ENCODE results near the gene LRP1. TPM values are rescaled to one million over a fixed set of nuclear protein-coding genes. Genes with fewer than 3 reads are reported as not detected.
A peak's percentile ranks its signal among the peaks of the same experiment; 100 is the strongest.

Gene LRP1
- polyA plus RNA-seq, 1 donor (not counting 4 experiments of a cell fraction or from before 2014, with no cell fraction given): 4.9 TPM

- Histone ChIP-seq H3K4me2 (ENCODE audit: control insufficient read depth, extremely low read depth, insufficient read depth, low read depth, low read length) (no peak overlapping the region), H3K79me2 (ENCODE audit: control insufficient read depth, insufficient read depth, low read length) (no peaks in the 10 kb centered on the region), H3K9ac (ENCODE audit: control insufficient read depth, extremely low read depth, insufficient read depth, low read length) (no peak overlapping the region), H3K9me3 (ENCODE audit: control insufficient read depth, low read depth, low read length) (no peaks in the 10 kb centered on the region), H2AFZ (ENCODE audit: control insufficient read depth, low read length) (no peak overlapping the region), H4K20me1 (ENCODE audit: control insufficient read depth, extremely low read depth, insufficient read depth, low read length) (no peaks in the 10 kb centered on the region), H3K27ac (ENCODE audit: control insufficient read depth, insufficient read depth, low read length) (no peak overlapping the region), H3K4me1 (ENCODE audit: control insufficient read depth, extremely low read depth, insufficient read depth, low read length) (peaks cover 25% of the 10 kb centered on the region), H3K4me3 (ENCODE audit: control insufficient read depth in 2 of 3, extremely low read depth in 1 of 3, insufficient read depth in 2 of 3, low read depth in 1 of 3, low read length in 3 of 3) (no peak overlapping the region), H3K27me3 (ENCODE audit: control insufficient read depth, extremely low read depth, insufficient read depth, low read length) (peaks cover 27% of the 10 kb centered on the region), H3K9me1 (ENCODE audit: control insufficient read depth, extremely low read depth, insufficient read depth, low read length) (no peaks in the 10 kb centered on the region), H3K36me3 (ENCODE audit: control insufficient read depth in 2 of 2, extremely low read depth in 1 of 2, insufficient read depth in 2 of 2, low read length in 2 of 2) (peaks cover 0 to 7% of the 10 kb centered on the region in 2 experiments)
- FAIRE-seq: no peak
- DNase-seq (ENCODE audit: low read depth, low spot score): no peak
- TF ChIP-seq EZH2 (IDR thresholded peaks at IDR 0.05; ENCODE audit: low read length): no peak
- no peak for TF ChIP-seq CTCF (optimal IDR thresholded peaks at IDR 0.05 in 1 of 3, IDR thresholded peaks at IDR 0.05 in 1 of 3, conservative IDR thresholded peaks at IDR 0.05 in 1 of 3; ENCODE audit: extremely low read depth in 1 of 3, insufficient read depth in 2 of 3, low read length in 3 of 3)
- dilution Hi-C loops (cut with MboI; ENCODE audit: extremely low pct_ligation_motif_present, low sequenced_read_pairs): no loop called here
Measured at GRCh38 chr12:57212701-57213057, 84.4 kb downstream of the LRP1 start.

GRCh38 chr12:57213058-57213715, 84.9 kb downstream of the LRP1 start:
- FAIRE-seq (peak; percentile 81), DNase-seq (ENCODE audit: low read depth, low spot score) (no peak)
- Histone ChIP-seq H4K20me1 (ENCODE audit: control insufficient read depth, extremely low read depth, insufficient read depth, low read length) (no peaks in the 10 kb centered on the region), H3K4me1 (ENCODE audit: control insufficient read depth, extremely low read depth, insufficient read depth, low read length) (peaks cover 29% of the 10 kb centered on the region), H2AFZ (ENCODE audit: control insufficient read depth, low read length) (no peak overlapping the region), H3K4me3 (ENCODE audit: control insufficient read depth in 2 of 3, extremely low read depth in 1 of 3, insufficient read depth in 2 of 3, low read depth in 1 of 3, low read length in 3 of 3) (peak overlapping the region in 1 of 3 experiments; percentile 23), H3K9me1 (ENCODE audit: control insufficient read depth, extremely low read depth, insufficient read depth, low read length) (no peaks in the 10 kb centered on the region), H3K79me2 (ENCODE audit: control insufficient read depth, insufficient read depth, low read length) (no peaks in the 10 kb centered on the region), H3K27me3 (ENCODE audit: control insufficient read depth, extremely low read depth, insufficient read depth, low read length) (peaks cover 32% of the 10 kb centered on the region), H3K36me3 (ENCODE audit: control insufficient read depth in 2 of 2, extremely low read depth in 1 of 2, insufficient read depth in 2 of 2, low read length in 2 of 2) (peaks cover 0 to 7% of the 10 kb centered on the region in 2 experiments), H3K9me3 (ENCODE audit: control insufficient read depth, low read depth, low read length) (no peaks in the 10 kb centered on the region), H3K9ac (ENCODE audit: control insufficient read depth, extremely low read depth, insufficient read depth, low read length) (no peak overlapping the region), H3K4me2 (ENCODE audit: control insufficient read depth, extremely low read depth, insufficient read depth, low read depth, low read length) (peak overlapping the region; percentile 37), H3K27ac (ENCODE audit: control insufficient read depth, insufficient read depth, low read length) (peak overlapping the region; percentile 25)
- TF ChIP-seq EZH2 (IDR thresholded peaks at IDR 0.05; ENCODE audit: low read length) (no peak), CTCF (optimal IDR thresholded peaks at IDR 0.05 in 1 of 3, IDR thresholded peaks at IDR 0.05 in 1 of 3, conservative IDR thresholded peaks at IDR 0.05 in 1 of 3; ENCODE audit: extremely low read depth in 1 of 3, insufficient read depth in 2 of 3, low read length in 3 of 3) (peak in 2 of 3 experiments; percentile 92 to 98)
- dilution Hi-C loops (cut with MboI; ENCODE audit: extremely low pct_ligation_motif_present, low sequenced_read_pairs): no loop called here
